ENCODE data around the gene KLK13. TPM values are rescaled to one million over a fixed set of nuclear protein-coding genes. Genes with fewer than 3 reads are reported as not detected.

KLK13 gene
- total and polyA plus RNA-seq, 2 of the 8 experiments (the other 6 are each of a cell fraction or from before 2014, with no cell fraction given) = 4.2 to 4.5 TPM

DNA sequence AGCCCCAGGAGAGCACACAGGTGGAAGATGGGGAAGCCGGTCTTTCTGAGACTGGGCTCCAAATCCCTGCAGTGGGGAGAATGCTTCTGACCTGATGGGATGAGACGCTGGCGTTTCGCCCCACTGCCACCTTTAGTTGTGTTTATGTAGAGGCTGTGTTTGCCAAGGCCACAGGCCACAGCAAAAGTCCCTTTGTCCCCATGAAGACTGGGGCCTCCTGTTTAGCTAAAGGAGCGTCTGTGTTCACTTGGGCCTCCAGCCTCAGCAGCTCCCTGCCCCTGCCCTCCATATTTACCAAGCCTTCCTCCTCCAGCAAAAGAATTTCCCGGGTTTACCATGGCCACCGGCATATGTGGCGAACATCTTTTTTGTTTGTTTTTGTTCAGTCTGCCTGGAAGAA lies 28.2 kb upstream of the KLK13 start (continued):
- TF ChIP-seq TEAD4 (IDR thresholded peaks at IDR 0.05; ENCODE audit: low read depth, low read length) = no peak
- no peak for TF ChIP-seq RNF2 (IDR thresholded peaks at IDR 0.05; ENCODE audit: borderline replicate concordance, low read depth, low read length, missing control alignments, poor library complexity, severe bottlenecking)
- no peak for TF ChIP-seq CTBP2 (IDR thresholded peaks at IDR 0.05; ENCODE audit: borderline replicate concordance, insufficient read depth, insufficient read length, low read length)
- TF ChIP-seq POLR2AphosphoS5 (IDR thresholded peaks at IDR 0.05; ENCODE audit: low read depth, low read length) = no peak
- no peak for TF ChIP-seq NRF1 (IDR thresholded peaks at IDR 0.05; ENCODE audit: low read depth, low read length)
- TF ChIP-seq CHD2 (IDR thresholded peaks at IDR 0.05; ENCODE audit: low read length) = no peak
- no peak for TF ChIP-seq RXRA (IDR thresholded peaks at IDR 0.05; ENCODE audit: insufficient read depth, low read depth, low read length)
- no peak for TF ChIP-seq TBP (IDR thresholded peaks at IDR 0.05; ENCODE audit: low read depth, low read length)
